HK-2 (cell line): Measurements from ENCODE around the gene PREX1.
A peak's percentile ranks its signal among the peaks of the same experiment; 100 is the strongest.
"Not testable (repeated sequence)": the region's sequence is repeated elsewhere in the genome, so short reads cannot be mapped to it uniquely, and the experiment has no call there.

ENCODE experiments used
- DNase-seq: peaks from one replicate; pipeline ENCODE4 v3.0.0-alpha.2; 2018; ENCODE audit not compliant: unreplicated experiment

The PREX1 gene

DNA sequence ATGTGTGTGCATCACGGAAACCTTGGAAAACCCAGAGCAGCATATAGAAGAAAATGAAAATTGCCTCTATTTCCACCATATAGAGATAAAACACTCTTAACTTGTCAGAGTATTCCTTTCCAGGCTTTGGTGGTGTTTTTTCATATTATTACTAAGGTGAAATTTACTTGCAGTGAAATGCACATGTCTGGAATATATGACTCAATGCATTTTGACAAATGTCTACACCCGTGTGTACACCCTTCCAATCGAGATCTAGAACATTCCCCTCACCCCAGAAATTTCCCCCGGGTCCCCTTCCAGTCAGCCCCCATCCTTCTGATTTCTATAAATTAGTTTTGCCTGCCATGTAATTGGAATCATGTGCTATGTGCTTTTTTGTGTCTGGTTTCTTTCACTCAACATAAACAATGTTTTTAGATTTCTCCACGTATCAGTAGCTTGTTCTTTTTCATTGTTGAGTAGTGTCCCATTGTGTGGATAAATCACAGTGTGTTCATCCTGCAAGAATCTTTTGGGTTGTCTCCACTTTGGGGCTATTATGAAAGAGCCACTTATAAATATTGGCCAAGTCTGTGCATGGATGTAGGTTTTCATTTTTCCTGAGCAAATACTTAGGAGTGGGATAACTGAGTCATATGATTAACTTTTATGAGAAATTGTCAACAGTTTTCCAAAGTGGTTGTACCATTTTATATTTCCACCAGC is 19.9 kb upstream of the PREX1 start:
- DNase-seq: no peak

DNA sequence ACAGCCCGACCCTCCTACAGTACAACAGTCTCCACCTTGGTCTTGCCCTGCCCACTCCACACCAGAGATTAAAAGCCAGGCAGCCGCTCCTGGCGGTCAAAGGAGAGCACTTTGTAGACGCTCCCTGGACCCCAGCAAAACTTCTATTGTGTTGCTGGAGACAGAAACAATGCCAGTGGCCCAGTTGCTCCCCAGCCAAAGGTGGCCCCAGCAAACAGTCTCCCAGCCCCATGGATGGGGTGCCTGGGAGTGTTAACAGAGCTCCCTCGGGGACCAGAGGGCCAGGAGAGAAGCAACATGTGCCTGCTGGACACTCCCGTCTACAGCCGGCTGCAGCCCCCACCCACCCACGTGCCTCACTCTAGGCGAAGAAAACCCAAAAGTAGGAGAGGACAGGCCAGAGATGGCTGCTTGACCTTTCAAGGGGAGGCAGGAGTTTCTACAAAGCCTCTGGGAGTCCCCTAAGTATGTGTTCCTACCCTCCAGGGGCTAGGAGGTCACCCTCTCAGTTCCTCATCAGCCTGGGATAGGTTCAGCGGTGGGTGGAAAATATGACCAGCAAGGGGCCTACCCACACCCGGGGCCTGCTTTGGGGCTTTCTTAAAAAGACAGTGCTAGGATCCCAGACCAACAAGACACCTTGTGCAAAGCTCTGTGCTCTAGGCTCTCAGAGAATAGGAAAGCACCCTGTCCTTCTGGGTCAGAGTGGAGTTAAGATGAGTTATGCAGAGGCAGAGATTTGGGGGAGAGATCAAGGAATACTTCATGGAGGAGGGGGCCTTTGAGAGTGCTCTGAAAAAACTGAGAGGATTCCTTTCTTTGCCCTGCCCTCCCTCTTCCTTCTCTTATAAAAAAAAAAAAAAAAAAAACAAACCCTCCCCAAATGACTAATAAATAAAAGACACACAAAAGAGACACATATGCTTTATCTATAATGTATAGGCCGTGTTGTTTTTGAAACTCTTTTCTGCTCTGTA is 19.0 kb upstream of the PREX1 start:
- no peak for DNase-seq

DNA sequence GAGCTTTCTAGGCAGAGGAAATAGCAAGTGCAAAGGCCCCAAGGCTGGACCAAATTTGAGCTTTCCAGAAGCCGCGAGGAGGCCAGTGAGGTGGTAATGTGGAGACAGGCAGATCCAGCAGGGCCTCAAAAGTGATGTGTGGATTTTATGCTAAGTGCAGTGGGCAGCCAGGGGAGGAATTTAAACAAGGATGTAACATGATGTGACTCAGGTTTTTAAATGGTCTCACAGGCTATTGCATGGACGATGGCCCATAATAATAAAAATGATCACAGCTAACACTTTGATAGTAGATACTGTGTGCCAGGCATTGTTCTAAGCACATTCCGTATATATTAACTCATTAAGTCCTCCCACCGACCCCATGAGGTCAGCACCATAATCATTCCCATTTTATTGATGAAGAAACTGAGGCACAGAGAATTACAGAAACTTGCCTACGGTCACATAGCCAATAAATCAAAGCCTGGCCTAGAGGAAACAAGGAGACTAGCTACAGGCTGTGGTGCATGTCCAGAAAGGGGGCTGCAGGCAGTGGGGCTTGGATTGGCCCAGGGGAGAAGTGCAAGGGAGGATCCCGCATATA is 18.0 kb upstream of the PREX1 start:
- DNase-seq: no peak

DNA sequence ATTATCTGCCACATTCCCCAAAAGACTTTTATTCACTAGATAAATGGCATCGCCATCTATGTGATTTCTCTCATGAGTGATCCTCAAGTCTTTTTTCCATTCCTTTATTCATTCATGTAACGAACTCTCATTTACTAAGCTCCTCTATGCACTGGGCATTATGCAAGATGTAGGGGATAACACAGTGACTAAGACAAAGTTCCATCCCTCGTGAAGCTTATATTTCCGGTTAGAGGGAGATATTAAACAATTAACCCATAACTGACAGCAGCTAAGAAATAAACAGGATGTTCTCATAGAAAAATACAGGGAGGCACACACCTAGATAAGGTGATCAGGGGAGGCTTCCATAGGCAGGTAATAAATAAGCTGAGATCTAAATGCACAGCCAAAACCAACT is 17.2 kb upstream of the PREX1 start:
- no peak for DNase-seq

DNA sequence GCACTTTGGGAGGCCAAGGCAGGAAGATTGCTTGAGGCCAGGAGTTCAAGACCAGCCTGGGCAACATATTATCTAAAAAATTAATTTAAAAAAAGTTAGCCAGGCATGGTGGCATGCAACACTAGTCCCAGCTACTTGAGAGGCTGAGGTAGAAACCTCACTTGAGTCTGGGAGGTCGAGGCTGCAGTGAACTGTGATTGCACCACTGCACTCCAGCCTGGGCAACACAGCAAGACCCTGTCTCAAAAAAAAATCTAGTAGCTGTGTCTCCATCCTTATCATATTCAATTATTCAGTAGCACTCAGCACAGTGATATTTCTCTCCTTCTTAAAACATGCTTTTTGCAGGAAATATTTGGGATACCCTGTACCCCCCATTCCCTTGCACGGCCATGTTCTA is 16.1 kb upstream of the PREX1 start:
- not testable (repeated sequence) for DNase-seq

DNA sequence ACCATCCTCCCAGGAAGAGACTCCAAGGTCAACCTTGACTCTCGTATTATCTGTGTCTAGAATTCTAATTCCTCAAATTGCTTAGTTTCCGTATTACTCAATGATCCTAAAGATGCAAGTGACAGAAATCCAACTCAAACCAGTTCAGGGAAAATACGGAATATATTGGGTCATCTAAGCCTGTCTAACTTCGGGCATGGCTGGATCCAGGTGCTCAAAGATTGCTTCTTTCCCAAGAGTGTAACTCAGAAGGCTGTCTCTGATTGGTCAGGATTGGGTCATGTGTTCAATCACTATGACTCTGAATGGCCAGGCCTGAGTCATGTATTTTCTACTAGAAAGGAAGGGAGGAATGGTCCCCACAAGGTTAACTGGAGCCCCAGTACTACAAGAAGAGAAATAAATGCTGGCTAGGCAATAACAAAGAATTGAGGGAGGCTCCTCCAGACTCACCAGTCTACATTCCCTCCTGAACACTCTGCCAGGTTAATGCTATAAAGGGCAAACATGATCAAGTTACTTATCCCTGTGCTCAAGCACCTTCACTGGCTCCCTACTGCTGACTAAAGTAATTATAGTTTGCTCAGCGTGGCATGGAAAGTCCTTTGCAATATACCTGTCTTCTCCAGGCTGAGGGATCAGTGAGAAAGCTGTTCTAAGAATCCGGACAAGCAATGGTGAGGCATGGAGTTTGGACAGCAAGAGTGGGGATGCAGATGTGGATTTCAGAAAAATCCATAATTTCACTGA is 15.4 kb upstream of the PREX1 start:
- DNase-seq: no peak

DNA sequence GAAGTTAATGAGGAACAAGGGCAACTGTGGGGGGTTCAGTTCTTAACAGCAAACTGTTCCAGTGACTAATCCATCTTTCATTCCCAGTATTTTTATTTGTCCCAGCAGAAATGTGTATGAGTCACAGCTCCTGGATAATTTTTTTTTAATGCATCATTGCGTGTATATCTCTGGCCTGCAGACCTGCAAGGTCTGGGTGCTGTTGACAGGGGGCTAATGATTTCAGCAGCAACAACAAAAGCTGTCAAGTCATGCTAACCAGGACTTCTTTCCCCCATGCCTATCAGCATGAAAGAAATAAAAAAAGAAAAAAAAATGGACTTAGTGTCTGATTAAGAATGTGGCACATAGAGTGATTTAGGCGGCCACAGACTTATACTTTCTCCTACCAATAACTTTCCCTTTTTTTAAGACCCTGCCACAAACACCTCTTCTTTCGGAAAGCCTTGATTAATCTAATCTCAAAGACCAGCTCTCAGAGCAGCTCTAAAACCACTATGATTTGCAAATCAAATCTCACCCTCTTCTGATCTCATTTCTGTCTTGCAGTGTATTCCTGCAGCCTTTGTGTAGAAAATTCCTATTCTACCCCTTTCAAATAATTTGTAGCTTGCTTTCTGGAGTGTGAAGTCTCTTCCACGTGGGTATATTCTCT is 14.2 kb upstream of the PREX1 start:
- peak; percentile 7 for DNase-seq

DNA sequence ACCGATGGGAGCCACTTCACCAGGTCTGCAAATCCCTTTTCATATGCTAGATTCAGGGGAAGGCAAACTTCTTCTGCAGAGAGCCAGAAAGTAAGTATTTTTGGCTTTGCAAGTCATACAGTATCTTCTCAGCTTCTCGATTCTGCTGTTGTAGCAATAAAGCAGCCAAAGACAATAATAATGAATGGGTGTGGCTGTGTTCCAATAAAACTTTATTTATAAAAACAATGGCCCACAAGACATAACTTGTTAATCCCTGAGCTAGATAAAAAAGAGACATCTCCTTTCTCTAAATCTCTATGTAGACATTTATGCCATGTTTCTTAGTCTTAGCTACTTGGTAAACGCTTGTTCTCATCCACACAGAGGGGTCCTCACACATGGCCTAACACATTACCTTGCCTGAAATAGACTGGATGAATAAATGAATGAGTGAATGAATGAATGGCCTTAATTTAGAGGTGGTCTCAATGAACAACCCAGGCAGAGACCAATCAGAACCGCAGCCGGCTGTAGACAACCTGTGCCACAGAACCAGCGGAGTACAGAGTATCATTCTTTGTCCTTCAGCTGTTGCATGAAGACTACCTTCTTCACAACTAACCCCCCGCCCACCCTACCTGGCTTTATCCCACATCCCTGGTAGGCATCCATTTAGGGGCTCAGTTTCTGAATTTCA is 13.5 kb upstream of the PREX1 start:
- no peak for DNase-seq

DNA sequence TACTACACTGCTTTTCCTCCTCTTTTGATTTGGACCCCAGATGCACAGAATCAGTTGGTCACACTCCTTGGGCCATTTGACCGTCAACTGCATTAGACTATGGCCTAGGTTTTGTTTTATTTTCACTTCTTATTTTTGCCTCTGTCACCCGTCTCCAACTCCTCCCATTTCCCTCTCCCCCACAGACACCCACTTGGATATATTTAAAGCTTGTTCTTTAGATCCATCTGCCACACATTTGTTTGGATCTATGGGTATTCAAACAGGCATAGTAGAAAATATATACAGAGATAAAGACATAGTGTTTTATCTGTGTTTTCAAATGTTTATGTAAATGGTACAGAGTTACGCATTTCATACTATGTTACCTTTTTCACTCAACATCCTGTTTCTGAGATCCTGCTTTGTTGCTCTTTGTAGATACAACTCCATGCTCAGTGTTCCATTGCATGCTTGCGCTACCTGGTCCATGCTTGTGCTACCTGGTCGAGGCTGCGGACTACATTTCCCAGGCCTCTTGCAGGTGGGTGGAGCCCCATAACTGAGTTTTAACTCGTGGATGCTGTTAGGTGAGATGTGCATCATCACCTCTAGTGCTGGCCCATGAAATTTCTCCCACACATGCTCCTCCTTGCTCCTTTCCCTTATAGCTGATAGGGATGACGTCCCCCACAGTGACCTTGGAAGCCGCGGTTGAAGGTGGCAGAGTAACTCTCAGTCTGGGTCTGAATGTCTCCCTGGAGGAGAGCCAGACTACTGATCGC is 11.5 kb upstream of the PREX1 start:
- DNase-seq: no peak

DNA sequence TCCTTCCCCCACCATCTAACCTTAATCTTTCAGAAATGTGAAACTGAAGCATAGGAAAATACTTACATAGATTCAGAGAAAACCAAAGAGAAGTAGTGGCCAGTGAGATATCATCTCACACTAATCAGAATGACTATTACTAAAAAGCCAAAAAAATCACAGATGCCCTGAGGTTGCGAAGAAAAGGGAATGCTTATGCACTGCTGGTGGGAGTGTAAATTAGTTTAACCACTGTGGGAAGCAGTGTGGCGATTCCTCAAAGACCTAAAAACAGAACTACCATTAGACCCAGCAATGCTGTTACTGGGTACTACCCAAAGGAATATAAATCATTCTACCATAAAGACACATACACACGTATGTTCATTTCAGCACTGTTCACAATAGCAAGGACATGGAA is 9.2 kb upstream of the PREX1 start:
- no peak for DNase-seq

DNA sequence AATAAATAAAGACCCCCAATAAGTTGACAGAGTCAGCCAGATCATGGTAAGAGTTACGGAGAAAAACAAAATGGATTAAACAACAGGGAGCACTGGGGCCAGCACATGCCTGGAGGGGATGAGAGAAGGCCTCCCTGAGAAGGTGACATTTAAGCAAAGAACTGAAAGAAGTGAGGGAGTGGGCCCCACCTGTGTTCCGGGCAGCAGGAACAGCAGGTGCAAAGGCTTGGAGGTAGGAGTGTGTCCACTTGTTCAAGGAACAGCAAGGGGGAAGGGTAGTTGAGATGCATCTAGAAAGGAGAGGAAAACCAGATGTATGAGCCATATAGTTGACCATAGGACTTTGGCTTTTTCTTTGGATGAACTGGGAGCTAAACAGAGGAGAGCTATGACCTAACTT is 7.6 kb upstream of the PREX1 start:
- no peak for DNase-seq

DNA sequence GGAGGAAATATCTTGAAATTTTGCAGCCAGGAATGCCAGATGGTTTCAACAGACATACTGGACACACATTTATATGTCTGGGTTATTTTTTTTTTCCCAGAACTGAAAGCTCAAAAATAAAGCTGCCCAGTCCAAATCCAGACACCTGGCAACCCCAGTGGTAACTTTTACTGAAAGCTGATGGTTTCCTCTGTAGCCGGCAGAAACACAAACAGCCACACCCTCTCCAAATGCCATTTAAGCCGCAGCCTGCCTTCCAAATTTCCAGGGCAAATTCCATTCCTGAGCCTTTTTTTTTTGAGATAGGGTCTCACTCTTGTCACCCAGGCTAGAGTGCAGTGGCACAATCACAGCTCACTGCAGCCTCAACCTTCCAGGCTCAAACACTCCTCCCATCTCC is 6.5 kb upstream of the PREX1 start:
- DNase-seq: no peak

DNA sequence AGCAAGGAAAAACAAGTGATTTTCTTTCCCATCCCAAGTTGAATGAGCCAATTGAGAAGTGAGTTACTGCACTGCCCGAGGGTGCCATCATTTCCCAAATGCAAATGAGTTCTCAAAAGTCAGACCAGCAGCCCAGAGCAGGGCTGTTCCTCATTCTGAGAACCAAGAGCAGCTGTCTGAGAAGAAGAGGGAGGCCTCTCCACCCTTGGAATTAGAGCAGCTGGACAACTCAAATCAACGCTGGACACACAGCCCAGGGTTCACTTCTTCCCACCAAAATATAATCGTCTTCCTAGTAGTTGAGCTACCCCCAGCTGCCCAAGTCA is 4.6 kb upstream of the PREX1 start:
- no peak for DNase-seq

DNA sequence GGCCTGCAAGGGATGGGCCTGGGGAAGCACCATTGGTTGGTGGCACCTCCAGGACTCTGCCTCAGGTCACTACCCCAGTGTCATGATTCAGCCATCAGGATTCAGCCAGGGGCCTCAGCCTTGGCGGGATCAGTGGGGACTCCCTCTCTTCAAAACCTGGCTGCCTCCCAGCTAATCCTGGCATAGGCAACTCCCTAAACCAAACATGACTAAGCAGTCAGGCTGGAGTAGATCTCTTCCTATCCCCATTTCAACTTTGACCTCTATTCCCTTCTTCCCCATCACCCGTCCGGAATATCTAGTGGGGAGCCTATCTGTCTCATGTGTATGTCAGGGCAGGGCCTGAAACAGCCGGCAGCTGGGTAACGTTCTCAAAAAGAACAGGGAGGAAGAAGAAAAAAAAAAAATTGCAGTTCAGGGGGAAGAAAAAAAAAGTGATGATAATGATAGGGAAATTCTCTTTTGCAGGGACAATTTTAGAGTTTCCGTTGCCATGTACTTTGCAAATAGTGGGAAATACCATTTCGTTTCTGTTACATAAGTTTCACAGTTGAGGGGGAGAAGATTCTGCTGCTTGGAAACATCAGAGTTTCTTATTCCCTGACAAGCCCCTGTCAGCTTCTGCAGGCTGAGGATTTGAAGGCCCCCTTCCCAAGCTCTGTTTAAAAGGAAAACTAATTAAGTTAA is 4.1 kb upstream of the PREX1 start:
- no peak for DNase-seq

DNA sequence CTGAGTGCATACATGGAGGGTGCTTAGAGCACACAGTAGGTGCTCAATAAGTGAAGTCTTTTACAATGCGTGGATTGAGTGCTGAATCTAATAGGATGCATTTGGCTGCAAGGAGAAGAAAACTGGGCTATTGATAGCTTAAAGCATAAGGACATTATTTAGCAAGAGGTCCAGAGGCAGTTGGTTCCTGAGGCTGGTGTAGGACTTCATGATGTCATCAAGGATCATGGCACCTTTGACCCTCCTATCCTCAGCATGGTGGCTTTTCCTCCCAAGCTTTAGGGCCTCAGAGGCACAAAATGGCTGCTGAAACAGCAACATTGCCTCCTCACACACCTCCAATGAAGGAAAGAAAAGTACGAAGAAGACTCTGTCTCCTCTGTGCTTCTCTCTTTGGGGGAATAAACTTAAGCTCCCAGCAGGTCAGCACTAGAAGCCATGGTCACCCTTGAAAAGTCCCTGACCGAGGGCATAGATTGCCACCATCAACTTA is 3.1 kb upstream of the PREX1 start:
- DNase-seq: no peak

DNA sequence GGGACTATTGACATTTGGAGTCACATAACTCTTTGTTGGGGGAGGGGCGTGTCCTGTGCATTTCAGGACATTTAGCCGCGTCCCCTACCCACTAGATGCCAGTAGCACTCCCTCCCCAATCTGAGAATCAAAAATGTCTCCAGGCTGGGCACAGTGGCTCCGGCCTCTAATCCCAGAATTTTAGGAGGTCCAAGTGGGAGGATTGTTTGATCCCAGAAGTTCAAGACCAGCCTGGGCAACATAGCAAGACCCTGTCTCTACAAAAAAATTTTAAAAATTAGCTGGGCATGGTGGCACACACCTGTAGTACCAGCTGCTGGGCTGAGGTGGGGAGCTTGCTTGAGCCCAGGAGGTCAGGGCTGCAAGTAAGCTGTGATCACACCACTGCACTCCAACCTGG is 2.1 kb upstream of the PREX1 start:
- DNase-seq: no peak

DNA sequence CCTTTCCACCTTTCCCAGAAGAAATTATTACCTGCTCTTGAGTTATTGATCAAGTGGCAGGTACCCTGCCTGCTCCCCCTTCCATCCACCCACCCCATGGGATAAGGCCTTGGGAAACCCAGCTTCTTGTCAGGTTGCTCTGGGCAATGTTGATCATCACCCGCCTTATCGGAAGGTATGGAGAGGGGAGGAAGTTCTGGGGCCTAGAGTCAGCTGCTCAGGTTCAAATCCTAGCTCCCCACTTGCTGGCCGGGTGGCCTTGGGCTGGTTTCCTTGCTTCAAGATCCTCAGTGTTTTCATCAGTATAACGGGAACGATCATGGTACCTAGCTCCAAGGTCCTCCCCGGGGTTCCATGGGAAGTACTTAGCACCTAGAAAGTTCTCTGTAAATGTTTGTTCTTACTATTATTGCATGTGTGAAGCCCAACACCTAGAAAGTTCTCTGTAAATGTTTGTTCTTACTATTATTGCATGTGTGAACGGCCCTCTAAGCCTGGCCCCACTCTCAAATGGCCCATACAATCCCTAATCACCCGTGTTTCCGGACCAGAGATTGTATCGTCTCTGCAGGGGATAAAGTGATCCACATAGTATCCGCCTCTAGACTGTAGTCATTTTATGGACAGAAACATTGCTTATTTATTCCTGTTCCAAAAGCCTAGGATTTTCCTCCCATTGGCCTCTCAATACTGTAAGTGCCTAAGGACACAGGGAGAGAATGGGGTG is 1.1 kb upstream of the PREX1 start:
- DNase-seq: no peak

DNA sequence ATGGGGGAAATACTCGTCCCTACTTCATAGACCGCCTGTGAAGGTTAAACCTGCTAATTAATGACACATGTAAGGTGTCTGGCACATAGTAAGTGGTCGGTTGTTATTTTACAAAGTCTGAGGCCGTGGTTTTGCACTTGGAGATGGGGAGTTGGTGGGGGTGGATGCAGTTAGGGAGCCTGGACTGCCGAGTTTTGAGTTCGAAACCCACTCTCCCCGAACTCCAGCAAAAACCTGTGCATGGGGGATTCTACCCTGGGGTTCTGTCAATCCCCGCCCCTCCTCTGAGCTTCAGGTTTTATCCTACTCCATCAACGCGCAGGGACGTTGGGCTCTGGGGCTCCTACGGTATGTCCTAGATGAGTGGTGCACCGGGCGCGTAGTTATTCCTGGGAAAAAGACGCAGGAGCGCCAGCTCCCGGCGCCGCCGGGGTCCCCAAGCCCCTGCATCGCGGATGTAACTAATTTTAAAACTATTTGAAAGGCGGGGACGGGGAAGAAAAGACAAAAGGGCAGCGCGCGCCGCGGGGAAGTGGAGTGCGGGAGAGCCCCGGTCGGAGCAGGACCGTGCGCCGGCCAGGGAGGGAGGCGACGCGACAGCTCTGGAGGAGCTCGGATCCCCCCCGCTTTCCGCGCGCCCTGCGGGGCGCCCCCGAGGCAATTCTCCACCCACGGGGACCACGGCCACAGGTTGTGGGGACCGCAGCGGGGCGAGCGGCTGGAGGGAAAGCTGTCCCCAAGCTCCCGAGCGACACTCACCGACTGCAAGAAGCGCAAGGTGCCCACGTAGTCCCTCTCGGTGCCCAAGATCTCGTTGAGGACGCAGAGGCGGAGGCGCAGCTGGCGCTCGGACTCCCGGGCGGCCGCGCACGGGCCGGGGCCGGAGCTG is 672 bp downstream of the PREX1 start:
- DNase-seq: no peak
